Mucosa of stomach (tissue), 1 donor: ENCODE measurements around the gene RHOT2.
A peak's percentile ranks its signal among the peaks of the same experiment; 100 is the strongest.
"Not testable (repeated sequence)": the region's sequence is repeated elsewhere in the genome, so short reads cannot be mapped to it uniquely, and the experiment has no call there.

Experiments
- H3K27me3 ChIP-seq: one replicate; pipeline ENCODE4 v1.7.0; 2013; ENCODE audit warnings: mild to moderate bottlenecking, low read length; ENCODE audit not compliant: control insufficient read depth, insufficient read depth
- H3K36me3 ChIP-seq: one replicate; pipeline ENCODE4 v1.7.0; 2013; ENCODE audit warnings: low read length; ENCODE audit not compliant: control insufficient read depth, insufficient read depth
- H3K4me1 ChIP-seq: one replicate; pipeline ENCODE4 v1.7.0; 2013; ENCODE audit warnings: mild to moderate bottlenecking, low read length; ENCODE audit not compliant: control insufficient read depth, insufficient read depth
- H3K4me3 ChIP-seq: one replicate; pipeline ENCODE4 v1.7.0; 2013; ENCODE audit warnings: low read length
- H3K9ac ChIP-seq: one replicate; pipeline ENCODE4 v1.7.0; 2013; ENCODE audit warnings: mild to moderate bottlenecking, low read length, moderate library complexity
- H3K9me3 ChIP-seq: one replicate; pipeline ENCODE4 v1.7.0; 2013; ENCODE audit warnings: mild to moderate bottlenecking, low read length, moderate library complexity; ENCODE audit not compliant: control insufficient read depth
- donor health status: Pancreatic carcinoma.

RHOT2 gene

GRCh38 chr16:684071-684794, 16.3 kb downstream of the RHOT2 start, which contains the start of gene JMJD8:
TSS of gene JMJD8 (minus strand) at chr16:684334. CDS start at chr16:684319, 15 bp downstream.
- H3K9ac ChIP-seq: peak within 1 kb of the TSS; percentile 61
- no peaks in the 10 kb centered on the region for H3K9me3 ChIP-seq
- peaks cover 41% of the 10 kb centered on the region for H3K4me1 ChIP-seq
- H3K4me3 ChIP-seq: peak within 1 kb of the TSS; percentile 19
- H3K27me3 ChIP-seq: no peaks in the 10 kb centered on the region
- H3K36me3 ChIP-seq: peaks cover 15% of the 10 kb centered on the region

GRCh38 chr16:684961-685696, 17.2 kb downstream of the RHOT2 start:
- Histone ChIP-seq H3K9me3 (no peaks in the 10 kb centered on the region), H3K36me3 (peaks cover 15% of the 10 kb centered on the region), H3K9ac (no peak overlapping the region), H3K27me3 (no peaks in the 10 kb centered on the region), H3K4me1 (peaks cover 45% of the 10 kb centered on the region), H3K4me3 (no peak overlapping the region)

- no peak overlapping the region for H3K4me3 ChIP-seq
- H3K9ac ChIP-seq: no peak overlapping the region
- H3K36me3 ChIP-seq: peaks cover 15% of the 10 kb centered on the region
- no peaks in the 10 kb centered on the region for H3K27me3 ChIP-seq
- peaks cover 46% of the 10 kb centered on the region for H3K4me1 ChIP-seq
- H3K9me3 ChIP-seq: no peaks in the 10 kb centered on the region
Measured at GRCh38 chr16:685967-686366, 18.0 kb downstream of the RHOT2 start.

DNA sequence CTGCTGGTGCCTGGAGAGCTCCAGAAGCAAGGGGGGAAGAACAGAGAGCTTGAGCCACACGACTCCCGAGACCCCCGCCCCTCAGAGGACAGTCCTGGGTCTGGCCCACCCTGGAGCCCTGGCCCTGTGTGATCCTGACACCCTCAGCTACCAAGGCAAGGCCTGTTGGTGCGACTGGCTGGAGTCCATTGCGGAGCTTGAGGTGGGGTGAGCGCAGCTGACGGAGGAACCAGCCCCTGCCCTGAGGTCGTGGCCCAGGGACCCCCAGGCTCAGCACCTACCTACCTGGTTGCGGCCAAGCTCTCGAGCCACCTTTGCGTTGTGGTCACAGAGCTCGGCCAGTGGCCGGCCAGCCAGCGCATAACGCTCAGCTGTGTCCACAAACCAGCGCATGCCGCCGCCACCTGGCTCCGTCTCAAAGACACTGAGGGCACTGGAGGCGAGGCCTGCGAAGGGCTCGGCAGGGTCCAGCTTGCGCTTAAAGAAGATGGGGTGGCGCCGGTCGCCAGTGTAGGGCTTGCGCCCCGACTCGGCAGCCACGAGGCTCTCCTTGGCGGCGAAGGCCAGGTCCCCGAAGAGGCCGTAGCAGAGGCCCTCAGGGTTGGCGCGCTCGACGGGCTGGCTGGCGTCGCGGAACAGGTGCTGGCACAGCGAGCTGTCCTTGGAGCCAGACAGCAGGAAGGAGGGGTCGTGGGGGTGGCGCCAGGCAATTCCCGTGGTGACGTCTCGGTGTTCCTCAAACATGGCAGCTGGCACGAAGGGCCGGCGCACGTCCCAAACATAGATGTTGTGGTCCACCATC, 18.7 kb downstream of the RHOT2 start:
- Histone ChIP-seq H3K36me3 (peaks cover 14% of the 10 kb centered on the region), H3K9ac (no peak overlapping the region), H3K4me3 (no peak overlapping the region), H3K4me1 (peaks cover 39% of the 10 kb centered on the region), H3K9me3 (no peaks in the 10 kb centered on the region), H3K27me3 (no peaks in the 10 kb centered on the region)

DNA sequence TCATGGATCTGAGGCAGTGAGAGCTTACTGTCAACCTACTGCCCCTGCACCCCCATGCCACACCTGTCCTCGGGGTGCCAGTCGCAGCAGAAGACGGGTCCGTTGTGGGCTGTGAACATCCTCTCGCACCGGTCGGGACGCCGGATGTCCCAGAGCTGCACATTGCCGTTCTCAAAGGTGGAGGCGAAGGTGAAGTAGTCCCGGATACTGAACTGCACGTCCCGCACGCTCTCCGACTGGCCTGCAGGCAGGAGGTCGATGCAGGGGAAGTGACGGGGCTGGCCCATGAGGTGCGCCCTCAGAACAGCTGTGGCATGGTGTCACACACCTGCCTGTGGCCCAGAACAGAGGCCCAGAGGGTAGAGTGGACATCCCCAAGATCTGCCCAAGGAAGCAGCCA, 19.6 kb downstream of the RHOT2 start:
- Histone ChIP-seq H3K4me1 (peaks cover 32% of the 10 kb centered on the region), H3K4me3 (no peak overlapping the region)

GRCh38 chr16:689175-689897, 21.4 kb downstream of the RHOT2 start:
- H3K9me3 ChIP-seq: no peaks in the 10 kb centered on the region
- peak overlapping the region; percentile 48 for H3K4me3 ChIP-seq
- H3K36me3 ChIP-seq: no peaks in the 10 kb centered on the region
- peak overlapping the region; percentile 89 for H3K9ac ChIP-seq
- H3K27me3 ChIP-seq: peaks cover 25% of the 10 kb centered on the region
- peaks cover 24% of the 10 kb centered on the region for H3K4me1 ChIP-seq

More for the DNA sequence above, 19.6 kb downstream of the RHOT2 start:
- Histone ChIP-seq H3K9ac (no peak overlapping the region), H3K9me3 (no peaks in the 10 kb centered on the region), H3K36me3 (peaks cover 7% of the 10 kb centered on the region), H3K27me3 (peaks cover 6% of the 10 kb centered on the region)

DNA sequence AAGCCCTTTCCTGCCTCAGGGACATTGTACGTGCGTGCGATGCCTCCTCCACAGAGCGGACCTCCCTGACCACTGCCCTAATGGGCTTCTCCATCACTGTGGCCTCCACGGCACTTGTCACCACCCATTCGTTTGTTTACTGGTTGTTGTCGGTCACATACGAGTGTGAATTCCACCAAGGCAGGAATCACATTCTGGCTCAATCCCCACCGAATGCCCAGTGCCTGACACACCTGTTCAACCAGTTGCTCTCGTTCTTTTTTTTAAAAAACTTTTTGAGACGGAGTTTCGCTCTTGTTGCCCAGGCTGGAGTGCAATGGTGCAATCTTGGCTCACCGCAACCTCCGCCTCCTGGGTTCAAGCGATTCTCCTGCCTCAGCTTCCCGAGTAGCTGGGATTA, 23.3 kb downstream of the RHOT2 start:
- peaks cover 40% of the 10 kb centered on the region for H3K27me3 ChIP-seq

GRCh38 chr16:692356-693108, 24.6 kb downstream of the RHOT2 start:
- peaks cover 33% of the 10 kb centered on the region for H3K4me1 ChIP-seq
- H3K9ac ChIP-seq: no peak overlapping the region
- H3K9me3 ChIP-seq: no peaks in the 10 kb centered on the region
- H3K4me3 ChIP-seq: no peak overlapping the region
- H3K27me3 ChIP-seq: peaks cover 42% of the 10 kb centered on the region
- H3K36me3 ChIP-seq: no peaks in the 10 kb centered on the region

More for the DNA sequence above, 23.3 kb downstream of the RHOT2 start:
- H3K4me3 ChIP-seq, H3K9ac ChIP-seq, H3K9me3 ChIP-seq, H3K36me3 ChIP-seq: not testable (repeated sequence)
- peaks cover 33% of the 10 kb centered on the region for H3K4me1 ChIP-seq

DNA sequence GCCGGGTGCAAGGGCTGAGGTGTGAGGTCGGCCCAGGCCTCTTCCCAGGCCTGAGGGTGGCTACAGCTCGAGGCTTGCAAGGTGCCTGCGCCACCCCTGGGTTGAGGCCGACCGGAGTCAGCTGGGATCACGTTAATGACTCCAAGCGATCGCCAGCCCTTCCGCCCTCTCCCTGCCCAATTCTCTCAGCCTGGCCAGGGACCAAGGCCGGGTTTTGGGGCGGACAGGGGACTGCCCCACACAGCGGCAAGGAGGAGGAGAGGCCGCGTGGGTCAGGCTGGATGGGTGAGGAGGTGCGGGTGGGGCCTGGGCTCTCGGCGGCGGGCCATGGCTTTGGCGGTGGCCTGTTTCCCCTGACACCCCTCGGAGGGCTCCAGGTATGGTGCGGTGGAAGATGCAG, 25.4 kb downstream of the RHOT2 start:
- Histone ChIP-seq H3K36me3 (no peaks in the 10 kb centered on the region), H3K9me3 (no peaks in the 10 kb centered on the region), H3K9ac (no peak overlapping the region), H3K27me3 (peaks cover 42% of the 10 kb centered on the region), H3K4me1 (peaks cover 33% of the 10 kb centered on the region), H3K4me3 (no peak overlapping the region)

DNA sequence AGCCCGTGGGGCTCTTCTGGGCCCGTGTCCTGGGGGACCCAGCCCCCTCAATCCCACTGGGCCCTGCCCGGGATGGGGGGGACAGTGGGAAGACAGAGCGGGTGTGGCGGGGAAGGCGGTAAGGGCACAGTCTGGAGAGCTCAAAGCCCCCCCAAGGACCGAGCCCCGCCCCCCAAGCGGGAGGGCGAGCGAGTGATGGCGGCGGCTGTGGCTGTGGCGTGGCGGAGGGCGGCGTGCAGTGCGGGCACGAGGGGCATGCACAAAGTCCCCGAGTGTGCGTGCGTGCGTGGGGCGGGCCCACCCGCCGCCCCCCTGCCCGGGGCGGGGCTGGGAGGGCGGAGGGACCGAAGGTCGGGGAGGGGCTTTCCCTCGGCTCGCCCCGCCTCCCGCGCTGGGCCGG, 25.8 kb downstream of the RHOT2 start:
- no peak overlapping the region for H3K9ac ChIP-seq
- H3K27me3 ChIP-seq: peaks cover 42% of the 10 kb centered on the region
- H3K36me3 ChIP-seq: no peaks in the 10 kb centered on the region
- H3K4me1 ChIP-seq: peaks cover 33% of the 10 kb centered on the region
- no peaks in the 10 kb centered on the region for H3K9me3 ChIP-seq
- no peak overlapping the region for H3K4me3 ChIP-seq
